Measurements from ENCODE around the gene PLTP.

Gene PLTP

DNA sequence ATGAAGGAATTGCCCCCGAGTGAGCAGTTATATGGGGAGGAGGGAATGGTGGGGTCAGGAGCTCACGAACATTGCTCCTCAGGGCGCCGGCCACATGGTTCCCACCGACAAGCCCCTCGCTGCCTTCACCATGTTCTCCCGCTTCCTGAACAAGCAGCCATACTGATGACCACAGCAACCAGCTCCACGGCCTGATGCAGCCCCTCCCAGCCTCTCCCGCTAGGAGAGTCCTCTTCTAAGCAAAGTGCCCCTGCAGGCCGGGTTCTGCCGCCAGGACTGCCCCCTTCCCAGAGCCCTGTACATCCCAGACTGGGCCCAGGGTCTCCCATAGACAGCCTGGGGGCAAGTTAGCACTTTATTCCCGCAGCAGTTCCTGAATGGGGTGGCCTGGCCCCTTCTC is 13.7 kb downstream of the PLTP start:
- DNase-seq (no peak), ATAC-seq (ENCODE audit: insufficient read depth, low read depth) (no peak)
- Histone ChIP-seq H2AFZ (ENCODE audit: low read depth, low read length) (no peak overlapping the region), H3K9me3 (ENCODE audit: insufficient read depth, low read length, severe bottlenecking) (no peaks in the 10 kb centered on the region), H3K4me2 (ENCODE audit: insufficient read depth, low read length) (no peak overlapping the region), H3K27ac (ENCODE audit: low read length) (no peak overlapping the region), H3K27me3 (ENCODE audit: insufficient read depth, low read length, poor library complexity) (no peaks in the 10 kb centered on the region), H3K36me3 (ENCODE audit: insufficient read depth, low read length) (peaks cover 37% of the 10 kb centered on the region), H3K4me3 (ENCODE audit: low read depth in 1 of 2, low read length in 2 of 2) (no peak overlapping the region), H3K9ac (ENCODE audit: low read depth, low read length) (no peak overlapping the region), H4K20me1 (ENCODE audit: insufficient read depth, low read length) (no peaks in the 10 kb centered on the region), H3K4me1 (ENCODE audit: insufficient read depth, low read length) (no peaks in the 10 kb centered on the region), H3K79me2 (ENCODE audit: insufficient read depth, low read length) (no peaks in the 10 kb centered on the region)
- TF ChIP-seq EZH2 (IDR thresholded peaks at IDR 0.05; ENCODE audit: borderline replicate concordance, low read depth, low read length, severe bottlenecking), result no peak
- TF ChIP-seq, protein P1, sequence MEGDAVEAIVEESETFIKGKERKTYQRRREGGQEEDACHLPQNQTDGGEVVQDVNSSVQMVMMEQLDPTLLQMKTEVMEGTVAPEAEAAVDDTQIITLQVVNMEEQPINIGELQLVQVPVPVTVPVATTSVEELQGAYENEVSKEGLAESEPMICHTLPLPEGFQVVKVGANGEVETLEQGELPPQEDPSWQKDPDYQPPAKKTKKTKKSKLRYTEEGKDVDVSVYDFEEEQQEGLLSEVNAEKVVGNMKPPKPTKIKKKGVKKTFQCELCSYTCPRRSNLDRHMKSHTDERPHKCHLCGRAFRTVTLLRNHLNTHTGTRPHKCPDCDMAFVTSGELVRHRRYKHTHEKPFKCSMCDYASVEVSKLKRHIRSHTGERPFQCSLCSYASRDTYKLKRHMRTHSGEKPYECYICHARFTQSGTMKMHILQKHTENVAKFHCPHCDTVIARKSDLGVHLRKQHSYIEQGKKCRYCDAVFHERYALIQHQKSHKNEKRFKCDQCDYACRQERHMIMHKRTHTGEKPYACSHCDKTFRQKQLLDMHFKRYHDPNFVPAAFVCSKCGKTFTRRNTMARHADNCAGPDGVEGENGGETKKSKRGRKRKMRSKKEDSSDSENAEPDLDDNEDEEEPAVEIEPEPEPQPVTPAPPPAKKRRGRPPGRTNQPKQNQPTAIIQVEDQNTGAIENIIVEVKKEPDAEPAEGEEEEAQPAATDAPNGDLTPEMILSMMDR (IDR thresholded peaks at IDR 0.05; ENCODE audit: borderline replicate concordance, extremely low read depth, low read length, poor library complexity, severe bottlenecking), result no peak

DNA sequence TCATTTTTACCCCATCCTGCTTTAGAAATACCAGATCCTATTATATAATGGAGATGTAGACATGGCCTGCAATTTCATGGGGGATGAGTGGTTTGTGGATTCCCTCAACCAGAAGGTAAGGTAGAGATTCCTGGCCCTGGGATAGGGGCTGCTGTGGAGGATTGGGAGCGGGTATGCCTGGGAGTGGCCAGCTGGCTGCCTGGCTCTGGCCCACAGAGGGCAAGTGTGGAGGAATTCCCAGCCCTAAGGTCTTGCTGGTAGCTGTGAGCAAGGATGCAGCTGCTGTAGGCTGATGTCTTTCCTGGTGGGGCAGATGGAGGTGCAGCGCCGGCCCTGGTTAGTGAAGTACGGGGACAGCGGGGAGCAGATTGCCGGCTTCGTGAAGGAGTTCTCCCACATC is 14.3 kb downstream of the PLTP start:
- Histone ChIP-seq H3K27me3 (ENCODE audit: insufficient read depth, low read length, poor library complexity) (no peaks in the 10 kb centered on the region), H3K9ac (ENCODE audit: low read depth, low read length) (no peak overlapping the region), H2AFZ (ENCODE audit: low read depth, low read length) (no peak overlapping the region), H3K79me2 (ENCODE audit: insufficient read depth, low read length) (no peaks in the 10 kb centered on the region), H3K4me1 (ENCODE audit: insufficient read depth, low read length) (peaks cover 1% of the 10 kb centered on the region; the same call in 1 of the 2 replicates), H3K4me2 (ENCODE audit: insufficient read depth, low read length) (no peak overlapping the region), H3K4me3 (ENCODE audit: low read depth in 1 of 2, low read length in 2 of 2) (no peak overlapping the region), H4K20me1 (ENCODE audit: insufficient read depth, low read length) (no peaks in the 10 kb centered on the region), H3K36me3 (ENCODE audit: insufficient read depth, low read length) (peaks cover 43% of the 10 kb centered on the region), H3K9me3 (ENCODE audit: insufficient read depth, low read length, severe bottlenecking) (no peaks in the 10 kb centered on the region), H3K27ac (ENCODE audit: low read length) (no peak overlapping the region)
- TF ChIP-seq, protein P1 (IDR thresholded peaks at IDR 0.05; ENCODE audit: borderline replicate concordance, extremely low read depth, low read length, poor library complexity, severe bottlenecking), result no peak
- no peak for TF ChIP-seq EZH2 (IDR thresholded peaks at IDR 0.05; ENCODE audit: borderline replicate concordance, low read depth, low read length, severe bottlenecking)
- DNase-seq (no peak), ATAC-seq (ENCODE audit: insufficient read depth, low read depth) (no peak)

DNA sequence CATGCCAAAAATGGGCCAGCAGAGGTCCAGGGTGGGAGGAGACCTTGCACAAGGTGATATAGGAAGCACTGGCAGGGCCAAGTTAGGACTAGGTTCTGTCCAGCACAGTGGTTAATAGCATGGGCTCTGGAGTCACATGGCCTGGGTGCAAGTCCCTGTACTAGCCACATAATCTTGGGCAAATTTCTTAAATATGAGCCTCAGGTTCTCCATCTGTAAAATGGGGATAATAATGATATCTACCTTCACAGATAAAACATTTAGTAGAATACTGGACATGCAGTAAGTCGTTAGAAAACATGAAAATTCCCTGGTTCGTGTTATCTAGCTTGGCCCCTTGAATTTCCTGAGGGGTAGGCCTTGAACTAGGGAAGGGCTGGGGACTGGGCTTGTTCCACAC is 14.7 kb downstream of the PLTP start:
- no peaks in the 10 kb centered on the region for H3K9me3 ChIP-seq (ENCODE audit: insufficient read depth, low read length, severe bottlenecking)
- H3K4me2 ChIP-seq (ENCODE audit: insufficient read depth, low read length), result no peak overlapping the region
- TF ChIP-seq, protein P1 (IDR thresholded peaks at IDR 0.05; ENCODE audit: borderline replicate concordance, extremely low read depth, low read length, poor library complexity, severe bottlenecking), result no peak
- no peak for TF ChIP-seq EZH2 (IDR thresholded peaks at IDR 0.05; ENCODE audit: borderline replicate concordance, low read depth, low read length, severe bottlenecking)
- no peak overlapping the region for H3K9ac ChIP-seq (ENCODE audit: low read depth, low read length)
- no peak overlapping the region for H3K4me3 ChIP-seq (ENCODE audit: low read depth in 1 of 2, low read length in 2 of 2)
- H3K4me1 ChIP-seq (ENCODE audit: insufficient read depth, low read length), result peaks cover 5% of the 10 kb centered on the region
- no peak for ATAC-seq (ENCODE audit: insufficient read depth, low read depth)
- peaks cover 45% of the 10 kb centered on the region for H3K36me3 ChIP-seq (ENCODE audit: insufficient read depth, low read length)
- H3K27ac ChIP-seq (ENCODE audit: low read length), result no peak overlapping the region
- no peak overlapping the region for H2AFZ ChIP-seq (ENCODE audit: low read depth, low read length)
- H3K27me3 ChIP-seq (ENCODE audit: insufficient read depth, low read length, poor library complexity), result no peaks in the 10 kb centered on the region
- H3K79me2 ChIP-seq (ENCODE audit: insufficient read depth, low read length), result no peaks in the 10 kb centered on the region
- H4K20me1 ChIP-seq (ENCODE audit: insufficient read depth, low read length), result no peaks in the 10 kb centered on the region
- no peak for DNase-seq

DNA sequence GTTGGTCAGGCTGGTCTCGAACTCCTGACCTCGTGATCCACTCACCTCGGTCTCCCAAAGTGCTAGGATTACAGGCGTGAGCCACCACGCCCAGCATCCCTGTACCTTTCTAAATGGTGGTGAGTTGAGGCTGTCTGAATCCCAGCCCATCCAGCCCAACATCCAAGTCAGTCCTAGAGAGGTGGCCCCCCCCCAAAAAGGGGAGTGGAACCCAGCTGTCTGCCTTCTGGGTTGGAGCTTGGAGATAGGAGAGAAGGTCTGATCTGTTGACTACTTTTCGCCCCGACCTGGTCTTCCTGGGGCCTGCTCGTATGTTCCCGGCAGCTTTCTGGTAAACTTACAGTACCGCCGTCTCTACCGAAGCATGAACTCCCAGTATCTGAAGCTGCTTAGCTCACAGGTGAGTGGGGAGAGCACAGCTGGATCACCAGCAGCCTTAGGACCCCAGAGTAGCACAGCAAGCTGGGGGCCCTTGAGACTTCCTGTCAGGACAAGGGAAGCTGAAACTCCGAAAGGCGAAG is 15.3 kb downstream of the PLTP start:
- Histone ChIP-seq H3K4me1 (ENCODE audit: insufficient read depth, low read length) (peaks cover 11% of the 10 kb centered on the region), H3K4me3 (ENCODE audit: low read depth in 1 of 2, low read length in 2 of 2) (no peak overlapping the region), H3K9me3 (ENCODE audit: insufficient read depth, low read length, severe bottlenecking) (no peaks in the 10 kb centered on the region), H3K4me2 (ENCODE audit: insufficient read depth, low read length) (no peak overlapping the region), H3K36me3 (ENCODE audit: insufficient read depth, low read length) (peaks cover 45% of the 10 kb centered on the region), H4K20me1 (ENCODE audit: insufficient read depth, low read length) (no peaks in the 10 kb centered on the region), H2AFZ (ENCODE audit: low read depth, low read length) (no peak overlapping the region), H3K27ac (ENCODE audit: low read length) (no peak overlapping the region), H3K79me2 (ENCODE audit: insufficient read depth, low read length) (peaks cover 5% of the 10 kb centered on the region), H3K27me3 (ENCODE audit: insufficient read depth, low read length, poor library complexity) (no peaks in the 10 kb centered on the region), H3K9ac (ENCODE audit: low read depth, low read length) (no peak overlapping the region)
- TF ChIP-seq EZH2 (IDR thresholded peaks at IDR 0.05; ENCODE audit: borderline replicate concordance, low read depth, low read length, severe bottlenecking), result no peak
- TF ChIP-seq, protein P1 (IDR thresholded peaks at IDR 0.05; ENCODE audit: borderline replicate concordance, extremely low read depth, low read length, poor library complexity, severe bottlenecking), result no peak
- DNase-seq (no peak), ATAC-seq (ENCODE audit: insufficient read depth, low read depth) (no peak)

Measured in DND-41 (cell line).